Embryonic facial prominence (tissue), 1 donor: ENCODE measurements around the gene EPHA7.
A peak's percentile ranks its signal among the peaks of the same experiment; 100 is the strongest.

Experiments used
- DNase-seq: peaks from one replicate; pipeline ENCODE4 v3.0.0-alpha.2; 2016; ENCODE audit errors: extremely low spot score

The EPHA7 gene

DNA sequence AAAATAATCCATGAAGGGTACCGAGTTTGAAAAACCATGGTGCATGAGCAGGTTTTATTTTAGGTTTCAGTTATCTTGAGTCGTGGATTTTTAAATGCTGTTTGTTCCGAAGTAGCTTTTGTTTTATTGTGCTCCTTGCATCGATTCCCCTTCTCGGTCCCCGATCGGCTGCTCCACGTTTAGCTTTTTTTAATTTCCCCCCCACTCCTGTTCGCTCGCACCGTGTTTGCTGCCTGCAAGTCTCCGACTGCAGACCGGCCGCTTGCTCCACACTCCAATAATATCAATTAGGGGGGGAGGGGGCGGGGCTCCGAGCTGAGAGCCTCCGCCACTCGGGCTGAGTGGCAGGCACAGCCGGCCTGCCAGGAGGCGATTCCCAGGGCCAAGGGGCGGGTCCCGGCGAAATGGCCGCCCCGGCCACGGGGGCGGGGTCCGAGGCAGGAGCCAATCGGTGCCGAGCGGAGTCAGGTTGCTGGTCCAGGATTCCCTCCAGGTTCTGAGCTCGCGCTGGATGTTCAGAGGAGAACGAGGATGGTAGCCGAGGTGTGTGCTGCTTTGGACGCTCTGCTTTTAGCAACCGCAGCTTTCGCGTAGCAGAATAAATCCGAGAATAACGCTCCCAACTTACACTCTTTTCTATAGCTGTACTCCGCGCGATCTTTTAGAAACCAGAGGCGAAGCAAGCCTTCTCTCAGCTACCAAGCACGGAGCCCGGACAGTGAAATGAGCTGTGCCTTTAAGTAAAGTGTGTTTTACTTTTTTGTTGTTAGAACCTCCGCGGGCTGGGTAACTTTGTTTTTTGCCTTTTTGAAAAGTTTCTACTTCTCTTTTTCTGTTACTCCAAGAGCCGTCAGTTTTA lies at the start of gene EPHA7:
Gene EPHA7, minus strand, starts transcription at position 256 of the 859 bp plus-strand sequence. Its CDS starts 218 bp downstream, at position 38.
- DNase-seq, result peak; percentile 95

GRCh38 chr6:93468291-93468690 lies 48.9 kb upstream of the EPHA7 start:
- DNase-seq, result peak; percentile 8

- no peak for DNase-seq
Observed at GRCh38 chr6:93454533-93454932, 35.2 kb upstream of the EPHA7 start.

DNA sequence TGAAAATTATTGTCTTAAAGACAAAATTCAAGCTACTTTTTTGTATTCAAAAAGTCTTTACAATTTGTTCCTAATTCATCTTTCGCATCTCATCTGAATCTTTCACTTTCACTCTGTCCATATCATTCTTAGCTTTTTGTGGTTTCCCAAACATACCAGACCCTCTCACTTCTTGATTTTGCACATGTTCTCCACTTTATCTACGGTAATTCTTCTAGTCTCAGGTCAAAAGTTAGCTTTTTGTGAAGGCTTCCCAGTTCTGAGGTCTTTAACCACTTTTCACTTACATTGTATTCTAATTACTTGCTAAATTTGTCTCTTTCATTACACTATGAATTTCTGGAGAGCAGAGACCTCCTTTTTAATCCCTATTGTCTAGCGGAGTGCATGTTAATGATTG lies 34.6 kb upstream of the EPHA7 start:
- DNase-seq, result no peak

DNA sequence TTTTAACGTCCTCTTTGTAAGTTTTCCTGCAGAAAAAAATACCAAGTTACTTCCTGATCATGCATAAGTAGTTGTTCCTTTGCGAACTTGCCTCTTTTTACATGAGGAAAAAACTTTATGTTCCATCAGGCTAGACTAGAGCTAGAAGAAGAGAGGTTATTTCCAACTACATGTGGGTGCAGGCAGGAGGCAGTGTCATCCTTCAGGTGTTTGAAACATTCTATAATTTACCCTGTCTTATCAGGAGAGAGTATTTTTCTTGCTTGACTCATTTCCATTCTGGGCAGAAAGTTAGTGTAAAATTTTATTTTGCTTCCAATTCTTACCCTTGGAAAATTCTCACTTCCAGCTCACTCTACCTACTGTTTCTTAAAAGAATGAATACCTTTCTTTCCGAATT lies 28.5 kb upstream of the EPHA7 start:
- DNase-seq, result no peak

DNA sequence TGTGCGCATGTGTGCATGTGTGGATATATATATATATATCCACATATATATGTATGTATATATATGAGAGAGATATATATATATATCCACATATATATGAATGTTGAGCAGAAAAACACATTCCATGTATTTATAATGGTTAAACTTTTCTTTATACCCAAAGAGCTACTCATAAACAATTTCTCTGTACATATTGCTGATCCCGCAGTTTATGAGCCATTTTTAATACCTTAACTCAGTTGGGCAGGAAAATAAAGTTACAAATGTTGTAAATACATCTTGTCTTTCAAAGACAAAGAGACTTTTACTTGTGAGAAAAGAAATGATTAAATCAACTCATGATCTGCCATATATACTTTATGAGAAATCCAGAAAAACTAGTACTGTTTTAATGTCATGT lies 18.1 kb upstream of the EPHA7 start:
- no peak for DNase-seq

- no peak for DNase-seq
Observed at GRCh38 chr6:93433592-93433991, 14.2 kb upstream of the EPHA7 start.

GRCh38 chr6:93424303-93425064 lies 5.1 kb upstream of the EPHA7 start:
- DNase-seq, result no peak

GRCh38 chr6:93423542-93423941 lies 4.2 kb upstream of the EPHA7 start:
- no peak for DNase-seq

- DNase-seq, result no peak
Observed at GRCh38 chr6:93420163-93420795, 920 bp upstream of the EPHA7 start.

DNA sequence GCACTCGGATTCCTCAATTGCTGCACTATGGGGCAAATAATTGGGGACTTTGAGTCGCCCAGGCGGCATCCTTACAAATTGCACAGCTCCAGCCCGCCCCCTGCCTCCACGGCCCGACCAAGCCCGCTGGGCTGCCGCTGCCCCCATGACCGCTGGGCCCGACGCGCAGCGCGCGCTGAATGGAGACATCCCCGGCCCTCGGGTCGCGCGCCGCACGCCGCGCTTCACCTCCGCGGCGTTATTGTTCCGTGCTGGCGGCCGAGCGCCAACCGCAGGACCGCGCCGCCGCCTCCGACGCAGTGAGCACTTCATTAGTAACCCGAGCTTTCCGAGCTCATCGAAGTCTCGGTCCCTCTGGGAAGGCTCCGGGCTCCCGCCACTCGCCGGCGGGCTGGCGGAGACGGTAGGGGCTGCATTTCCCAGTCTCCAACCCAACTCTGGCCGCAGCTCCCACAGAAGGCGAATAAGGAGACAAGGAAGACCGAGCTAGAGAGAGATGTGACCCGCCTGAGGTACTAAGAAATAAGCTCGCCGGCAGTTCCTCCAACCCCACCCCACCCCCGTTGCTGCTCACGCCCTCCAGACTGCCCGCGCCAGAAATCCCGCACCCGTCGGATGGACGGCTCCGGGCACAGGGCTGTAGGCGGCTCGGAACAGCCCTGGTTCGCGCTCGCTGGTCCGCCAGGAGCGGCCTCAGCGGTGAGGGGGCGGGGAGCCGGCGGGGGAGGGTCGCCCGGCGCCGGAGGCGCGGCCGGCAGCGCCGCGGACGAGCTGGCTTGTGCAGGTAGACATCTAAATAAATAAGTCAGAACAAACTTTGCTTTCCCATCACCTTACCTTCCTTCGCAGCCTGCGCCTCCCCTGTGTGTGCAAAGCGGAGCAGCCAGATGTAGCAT lies 703 bp downstream of the EPHA7 start:
- no peak for DNase-seq

GRCh38 chr6:93418033-93418407 lies 1.3 kb downstream of the EPHA7 start:
- DNase-seq, result no peak

- peak; percentile 62 for DNase-seq
Observed at GRCh38 chr6:93417421-93418013, 1.8 kb downstream of the EPHA7 start.

- DNase-seq, result no peak
Observed at GRCh38 chr6:93416571-93417420, 2.6 kb downstream of the EPHA7 start.

GRCh38 chr6:93413190-93413589 lies 6.2 kb downstream of the EPHA7 start:
- no peak for DNase-seq

- DNase-seq, result no peak
Observed at GRCh38 chr6:93412452-93412851, 6.9 kb downstream of the EPHA7 start.

- no peak for DNase-seq
Observed at GRCh38 chr6:93407186-93407585, 12.2 kb downstream of the EPHA7 start.

- DNase-seq, result no peak
Observed at GRCh38 chr6:93403390-93403789, 16.0 kb downstream of the EPHA7 start.

DNA sequence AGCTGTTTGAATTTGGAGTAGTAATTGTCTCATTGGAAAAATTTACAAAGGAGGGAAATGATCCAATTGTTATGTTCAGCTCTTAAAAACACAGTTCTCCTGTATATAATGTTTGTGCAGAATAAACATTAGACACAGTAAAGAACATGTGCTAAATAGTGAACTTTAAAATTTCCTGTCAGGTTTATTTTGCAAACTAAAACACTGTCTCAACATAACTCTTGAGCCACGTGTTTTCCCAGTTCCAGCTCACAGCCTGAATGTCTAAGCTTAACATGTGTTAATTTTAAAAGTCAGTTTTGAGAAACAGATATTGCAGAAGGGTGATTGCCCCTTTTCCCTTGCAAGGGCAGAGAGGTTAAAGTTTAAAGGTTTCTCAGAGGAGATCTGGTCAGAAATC lies 20.6 kb downstream of the EPHA7 start:
- DNase-seq, result no peak

DNA sequence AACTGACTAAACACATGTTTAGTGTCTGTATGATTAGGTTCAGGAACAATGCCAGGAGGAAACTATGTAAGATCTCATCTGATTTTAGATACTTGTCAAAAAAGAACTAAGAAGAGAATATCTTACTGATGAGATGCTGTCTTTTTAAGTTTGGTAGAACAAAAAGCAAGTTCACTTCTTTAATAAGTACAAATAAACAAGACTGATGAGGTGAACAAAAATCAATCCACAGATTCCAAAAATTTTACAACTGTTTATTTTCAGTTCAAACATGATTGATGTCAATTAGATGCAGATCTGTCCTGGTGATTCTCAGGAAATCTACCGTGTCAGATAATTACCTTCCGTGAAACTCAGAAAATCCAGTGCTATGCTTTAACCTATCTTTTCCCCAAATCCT lies 24.9 kb downstream of the EPHA7 start:
- DNase-seq, result no peak
